GM12878 (cell line): ENCODE data around the gene RASSF6.

Experiments used
- BRCA1 ChIP-seq: IDR thresholded peaks from 2 replicates; pipeline ENCODE4 v1.6.1; 2011; ENCODE audit warnings: low read depth, low read length, improper control_type of control experiment
- CTCF ChIP-seq, 3 experiments: IDR thresholded peaks in 2 of 3; conservative IDR thresholded peaks in 1 of 3; 2 replicates each; pipeline ENCODE4 v1.5.1; 2011; ENCODE audit warnings: low read depth in 3 of 3, low read length in 3 of 3, mild to moderate bottlenecking in 3 of 3, control low read depth in 2 of 3, moderate library complexity in 2 of 3, inconsistent platforms in 1 of 3, mixed read lengths in 1 of 3; ENCODE audit not compliant: control insufficient read depth in 2 of 3, insufficient read depth in 1 of 3; ENCODE audit errors: extremely low read depth in 1 of 3
- EZH2 ChIP-seq: IDR thresholded peaks from 2 replicates; pipeline ENCODE4 v1.6.1; 2012; ENCODE audit warnings: low read depth, mild to moderate bottlenecking, control low read depth, inconsistent platforms, low read length, borderline replicate concordance; ENCODE audit not compliant: control insufficient read depth
- JUNB ChIP-seq: IDR thresholded peaks from 2 replicates; pipeline ENCODE4 v1.6.1; 2016; ENCODE audit warnings: antibody characterized with exemption, mild to moderate bottlenecking
- POLR2A ChIP-seq: IDR thresholded peaks from 2 replicates; pipeline ENCODE4 v1.6.1; 2011; ENCODE audit warnings: low read depth, mild to moderate bottlenecking, low read length
- TCF12 ChIP-seq: IDR thresholded peaks from 2 replicates; pipeline ENCODE4 v1.6.1; 2011; ENCODE audit warnings: low read depth, mild to moderate bottlenecking, low read length

DNA sequence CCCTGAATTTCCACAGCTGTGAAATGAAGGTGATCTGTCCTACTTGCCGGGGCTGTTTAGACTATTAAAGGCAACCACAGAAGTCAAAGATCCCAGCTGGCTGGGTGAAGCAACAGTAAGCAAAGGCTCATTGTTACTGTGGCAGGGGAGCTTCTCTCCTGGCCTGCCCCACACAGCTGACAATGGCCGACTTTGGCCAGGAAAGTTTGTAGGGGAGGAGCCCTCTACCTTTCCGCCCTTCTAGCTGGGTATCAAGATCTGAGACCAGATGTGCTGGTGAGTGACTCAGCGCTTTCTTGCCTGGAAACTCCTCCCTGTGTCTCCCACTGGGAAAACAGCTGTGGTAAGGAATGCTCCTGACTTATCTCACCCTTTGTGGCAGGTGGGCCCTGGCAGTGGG lies 21.1 kb downstream of the RASSF6 start:
- TF ChIP-seq POLR2A (no peak), CTCF (IDR thresholded peaks at IDR 0.05 in 2 of 3, conservative IDR thresholded peaks at IDR 0.05 in 1 of 3; ENCODE audit: control insufficient read depth in 2 of 3, extremely low read depth in 1 of 3, insufficient read depth in 1 of 3, low read depth in 3 of 3, low read length in 3 of 3) (no peak), EZH2 (no peak), TCF12 (no peak), JUNB (no peak), BRCA1 (no peak)
